IPS-18c (cell line): Measurements from ENCODE around the gene MYH15.

Source experiments
- H3K4me3 ChIP-seq: 2 replicates; pipeline ENCODE4 v1.7.0; 2013; ENCODE audit warnings: low read depth, mild to moderate bottlenecking, low read length, moderate library complexity; ENCODE audit not compliant: insufficient read depth
- H3K9me3 ChIP-seq: one replicate; pipeline ENCODE4 v1.6.1; 2013; ENCODE audit warnings: mild to moderate bottlenecking, low read length, moderate library complexity; ENCODE audit not compliant: control insufficient read depth, insufficient read depth

MYH15 gene

DNA sequence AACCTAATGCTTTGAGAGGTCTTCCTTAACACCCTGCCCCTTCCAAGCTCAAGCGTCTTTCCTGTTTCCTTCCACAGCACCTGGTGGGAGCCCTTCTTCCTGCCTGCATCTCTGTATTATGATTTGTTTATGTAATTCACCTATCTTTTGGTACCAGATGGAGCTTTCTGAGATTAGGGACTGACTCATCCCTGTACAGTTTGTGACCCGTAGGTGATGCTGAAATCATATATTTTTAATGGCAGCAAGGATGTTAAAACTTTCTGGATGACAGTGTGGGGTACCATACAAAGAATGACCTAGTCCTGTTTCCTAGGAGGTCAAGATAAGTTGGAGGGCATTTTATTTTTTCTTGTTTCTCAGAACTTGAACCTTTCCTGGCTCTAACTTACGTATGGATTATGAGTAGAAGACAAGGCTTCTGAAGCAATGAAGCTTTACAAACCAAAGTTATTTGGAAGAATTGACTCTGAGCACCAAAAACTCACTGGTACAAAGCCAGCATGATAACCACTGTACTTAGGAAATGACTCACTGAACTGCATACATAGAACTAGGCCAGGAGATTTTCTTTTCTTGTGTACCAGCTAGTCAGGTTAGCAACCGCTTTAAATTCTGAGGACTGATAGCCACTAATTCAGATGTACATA, 167.4 kb downstream of the MYH15 start:
- H3K4me3 ChIP-seq: no peak overlapping the region
- H3K9me3 ChIP-seq: peaks cover 2% of the 10 kb centered on the region

DNA sequence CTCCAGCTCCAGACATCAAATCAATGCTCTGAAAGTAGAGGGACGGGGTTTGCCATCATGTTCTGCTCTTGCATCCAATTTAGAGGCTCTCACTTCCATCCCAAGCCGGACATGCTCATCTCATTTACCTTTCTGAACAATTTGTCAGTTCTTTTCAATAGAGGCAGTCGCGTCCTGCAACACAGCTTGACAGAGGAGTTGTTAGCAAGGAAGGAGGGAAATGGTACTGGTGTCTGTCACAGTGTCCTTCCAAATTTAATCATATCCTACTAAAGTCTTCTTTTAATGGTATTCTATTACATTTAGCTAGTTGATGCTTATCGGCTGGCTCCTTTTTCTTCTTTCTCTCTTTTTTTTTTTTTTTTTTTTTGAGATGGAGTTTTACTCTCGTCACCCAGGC, 168.5 kb downstream of the MYH15 start:
- no peak overlapping the region for H3K4me3 ChIP-seq
- no peaks in the 10 kb centered on the region for H3K9me3 ChIP-seq

DNA sequence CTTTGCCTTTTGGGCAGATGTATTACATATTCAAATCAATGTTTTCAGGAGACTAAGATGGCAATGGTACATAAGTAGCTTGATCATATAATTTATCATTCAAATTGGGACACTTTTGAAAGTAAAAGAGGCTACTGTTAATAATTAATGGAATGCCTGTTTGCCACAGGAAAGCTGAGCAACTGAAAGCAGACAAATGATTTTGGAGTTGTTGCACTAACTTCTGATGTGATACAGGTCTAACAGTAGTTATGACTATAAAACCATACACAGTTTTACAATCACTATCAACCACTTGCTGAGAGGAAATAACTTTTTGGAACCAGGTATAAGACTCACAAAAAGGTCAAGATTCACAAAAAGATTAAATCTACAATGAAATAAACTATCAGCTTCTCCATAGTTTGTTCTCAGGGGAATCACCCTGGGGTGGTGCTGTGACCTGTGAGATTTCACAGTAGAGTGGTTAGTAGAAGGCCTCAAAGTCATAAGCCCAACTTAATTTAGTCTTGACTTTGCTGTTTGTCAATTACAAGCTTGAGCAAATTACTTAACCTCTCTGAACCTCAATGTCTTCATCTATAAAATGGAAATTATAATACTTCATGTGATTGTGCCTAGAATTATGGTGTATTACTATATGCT, 171.4 kb downstream of the MYH15 start:
- Histone ChIP-seq H3K9me3 (no peaks in the 10 kb centered on the region), H3K4me3 (no peak overlapping the region)

DNA sequence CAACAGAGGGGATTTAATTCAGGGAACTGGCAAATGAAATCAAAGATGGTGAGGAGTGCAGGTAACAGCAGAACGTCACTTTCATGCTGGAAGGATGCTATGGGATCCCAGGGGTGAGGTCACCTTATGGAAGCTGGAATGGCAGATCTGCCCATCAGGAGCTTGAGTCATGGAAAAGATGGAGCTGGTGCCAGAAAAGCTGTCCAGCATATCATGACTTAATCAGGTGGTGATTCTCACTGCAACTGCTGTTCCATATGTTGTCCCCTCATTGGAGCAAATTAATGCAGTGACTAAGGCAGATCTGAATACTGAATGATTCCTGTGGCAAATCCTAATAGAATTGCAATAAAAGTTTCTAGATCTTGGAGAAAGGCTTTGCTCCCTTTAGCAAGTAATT, 175.7 kb downstream of the MYH15 start:
- Histone ChIP-seq H3K4me3 (no peak overlapping the region), H3K9me3 (no peaks in the 10 kb centered on the region)

DNA sequence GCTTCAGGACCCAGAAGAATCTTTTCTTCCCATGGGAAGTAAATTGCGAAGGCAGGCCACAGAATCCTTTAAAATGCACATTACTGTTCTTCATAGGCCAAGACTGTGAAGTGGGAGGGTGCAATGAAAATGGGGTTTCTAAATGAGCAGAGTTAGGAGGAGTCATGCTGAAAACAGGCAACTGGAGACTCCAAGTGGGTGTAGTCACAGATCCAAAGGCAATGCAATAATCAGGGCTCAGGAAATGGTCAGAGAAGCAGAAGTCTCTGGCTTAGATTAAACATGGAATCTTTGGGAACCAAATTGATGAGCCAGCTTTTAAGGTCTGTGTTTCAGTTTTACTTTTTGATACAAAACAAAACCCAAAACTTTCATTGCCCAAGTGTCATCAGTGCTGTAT, 176.4 kb downstream of the MYH15 start:
- H3K9me3 ChIP-seq: no peaks in the 10 kb centered on the region
- H3K4me3 ChIP-seq: no peak overlapping the region

DNA sequence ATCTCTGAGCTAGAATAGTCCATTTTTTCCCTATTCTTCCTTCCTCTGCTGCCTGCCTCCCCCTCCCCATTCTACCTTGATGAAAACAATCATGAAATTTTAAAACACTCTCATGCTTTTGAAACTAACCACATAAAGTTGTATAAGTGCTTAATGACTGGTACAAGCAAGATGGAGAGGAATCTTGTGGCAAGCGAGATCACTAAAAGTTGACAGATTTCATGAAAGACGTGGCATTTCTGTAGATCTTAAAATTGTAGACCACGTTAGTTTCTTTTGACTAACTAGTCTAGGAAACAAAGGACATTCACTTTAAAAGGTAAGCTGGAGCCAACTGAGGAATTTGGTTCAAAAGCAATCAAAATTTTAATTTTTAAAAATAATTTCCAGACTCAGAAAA, 178.6 kb downstream of the MYH15 start:
- Histone ChIP-seq H3K4me3 (no peak overlapping the region), H3K9me3 (no peaks in the 10 kb centered on the region)
